ENCODE results near the gene ELAVL4. TPM values are rescaled to one million over a fixed set of nuclear protein-coding genes. Genes with fewer than 3 reads are reported as not detected.

ELAVL4 gene
- total RNA-seq, 4 donors from 2014 or later = not detected

- no peak for TF ChIP-seq POLR2A (IDR thresholded peaks at IDR 0.05)
- TF ChIP-seq, protein P1, sequence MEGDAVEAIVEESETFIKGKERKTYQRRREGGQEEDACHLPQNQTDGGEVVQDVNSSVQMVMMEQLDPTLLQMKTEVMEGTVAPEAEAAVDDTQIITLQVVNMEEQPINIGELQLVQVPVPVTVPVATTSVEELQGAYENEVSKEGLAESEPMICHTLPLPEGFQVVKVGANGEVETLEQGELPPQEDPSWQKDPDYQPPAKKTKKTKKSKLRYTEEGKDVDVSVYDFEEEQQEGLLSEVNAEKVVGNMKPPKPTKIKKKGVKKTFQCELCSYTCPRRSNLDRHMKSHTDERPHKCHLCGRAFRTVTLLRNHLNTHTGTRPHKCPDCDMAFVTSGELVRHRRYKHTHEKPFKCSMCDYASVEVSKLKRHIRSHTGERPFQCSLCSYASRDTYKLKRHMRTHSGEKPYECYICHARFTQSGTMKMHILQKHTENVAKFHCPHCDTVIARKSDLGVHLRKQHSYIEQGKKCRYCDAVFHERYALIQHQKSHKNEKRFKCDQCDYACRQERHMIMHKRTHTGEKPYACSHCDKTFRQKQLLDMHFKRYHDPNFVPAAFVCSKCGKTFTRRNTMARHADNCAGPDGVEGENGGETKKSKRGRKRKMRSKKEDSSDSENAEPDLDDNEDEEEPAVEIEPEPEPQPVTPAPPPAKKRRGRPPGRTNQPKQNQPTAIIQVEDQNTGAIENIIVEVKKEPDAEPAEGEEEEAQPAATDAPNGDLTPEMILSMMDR (IDR thresholded peaks at IDR 0.05) = no peak
- no peaks in the 10 kb centered on the region for H3K36me3 ChIP-seq
Observed at GRCh38 chr1:50251702-50252101, 143.0 kb downstream of the ELAVL4 start.

GRCh38 chr1:50252196-50252595, 143.5 kb downstream of the ELAVL4 start:
- WGBS, 2 donors = 63 to 67% methylated on average over 2 of the region's 2 CpGs

More at GRCh38 chr1:50251702-50252101, 143.0 kb downstream of the ELAVL4 start:
- H3K4me3 ChIP-seq = no peak overlapping the region
- intact Hi-C loops (cut with DNase I) = no loop called here
- H3K27me3 ChIP-seq = peaks cover 0 to 16% (median 0%) of the 10 kb centered on the region in 4 donors
- H3K9me3 ChIP-seq = no peaks in the 10 kb centered on the region
- no peaks in the 10 kb centered on the region for H3K4me1 ChIP-seq
- H3K27ac ChIP-seq = no peak overlapping the region
- DNase-seq = no peak
- WGBS, 2 donors = 0 to 7% methylated on average over 3 to 9 of the region's 13 CpGs

More at GRCh38 chr1:50252196-50252595, 143.5 kb downstream of the ELAVL4 start:
- H3K4me1 ChIP-seq = no peaks in the 10 kb centered on the region
- no peak overlapping the region for H3K27ac ChIP-seq
- H3K9me3 ChIP-seq = no peaks in the 10 kb centered on the region
- DNase-seq = no peak
- no peak overlapping the region for H3K4me3 ChIP-seq
- intact Hi-C loops (cut with DNase I) = no loop called here
- H3K36me3 ChIP-seq = no peaks in the 10 kb centered on the region
- TF ChIP-seq, protein P1 (IDR thresholded peaks at IDR 0.05) = no peak
- no peak for TF ChIP-seq POLR2A (IDR thresholded peaks at IDR 0.05)
- peaks cover 0 to 16% (median 0%) of the 10 kb centered on the region in 4 donors for H3K27me3 ChIP-seq

Other genes starting within 250 kb of the ELAVL4 start
- not detected for gene AGBL4, start 85.0 kb upstream of the ELAVL4 start, total RNA-seq